H9 (cell line): Measurements from ENCODE around the gene VIPR2. TPM values are rescaled to one million over a fixed set of nuclear protein-coding genes. Genes with fewer than 3 reads are reported as not detected.

Source experiments
- DNase-seq: peaks from one replicate; pipeline ENCODE4 v3.0.0-alpha.2; 2017
- H2AFZ ChIP-seq: one replicate; pipeline ENCODE4 v1.6.1; 2013; ENCODE audit warnings: mild to moderate bottlenecking, low read length, control low read depth, moderate library complexity
- H2AK5ac ChIP-seq: 2 replicates; pipeline ENCODE4 v1.6.1; 2013; ENCODE audit warnings: low read length, control low read depth, mixed read lengths; ENCODE audit not compliant: insufficient read length
- H2BK120ac ChIP-seq: one replicate; pipeline ENCODE4 v1.6.1; 2013; ENCODE audit warnings: low read depth, mild to moderate bottlenecking, low read length, control low read depth, inconsistent platforms; ENCODE audit not compliant: poor library complexity, severe bottlenecking
- H2BK12ac ChIP-seq: 2 replicates; pipeline ENCODE4 v1.6.1; 2013; ENCODE audit warnings: low read length, control low read depth, mixed read lengths, low read depth; ENCODE audit not compliant: insufficient read length
- H2BK15ac ChIP-seq: 2 replicates; pipeline ENCODE4 v1.6.1; 2013; ENCODE audit warnings: low read depth, low read length, control low read depth
- H2BK20ac ChIP-seq: one replicate; pipeline ENCODE4 v1.6.1; 2013; ENCODE audit warnings: low read depth, mild to moderate bottlenecking, low read length, control low read depth, inconsistent platforms; ENCODE audit not compliant: poor library complexity, severe bottlenecking
- H2BK5ac ChIP-seq: 2 replicates; pipeline ENCODE4 v1.6.1; 2013; ENCODE audit warnings: low read length, control low read depth, mixed read lengths; ENCODE audit not compliant: insufficient read length
- H3K14ac ChIP-seq: 2 replicates; pipeline ENCODE4 v1.6.1; 2013; ENCODE audit warnings: low read length, control low read depth; ENCODE audit not compliant: insufficient read depth
- H3K18ac ChIP-seq: 2 replicates; pipeline ENCODE4 v1.6.1; 2013; ENCODE audit warnings: low read depth, mild to moderate bottlenecking, mixed read lengths, low read length, control low read depth; ENCODE audit not compliant: insufficient read length
- H3K23ac ChIP-seq: 2 replicates; pipeline ENCODE4 v1.6.1; 2013; ENCODE audit warnings: low read length, control low read depth, mixed read lengths, low read depth; ENCODE audit not compliant: insufficient read length
- H3K23me2 ChIP-seq: 2 replicates; pipeline ENCODE4 v1.6.1; 2013; ENCODE audit warnings: low read depth, mild to moderate bottlenecking, mixed read lengths, low read length, control low read depth; ENCODE audit not compliant: insufficient read length, poor library complexity, severe bottlenecking
- H3K27ac ChIP-seq: 2 replicates; pipeline ENCODE4 v1.5.1; 2013; ENCODE audit warnings: low read length, control low read depth, mixed read lengths, low read depth; ENCODE audit not compliant: insufficient read length
- H3K27me3 ChIP-seq: 2 replicates; pipeline ENCODE4 v1.6.1; 2013; ENCODE audit warnings: low read length, control low read depth, inconsistent platforms; ENCODE audit not compliant: insufficient read depth
- H3K4ac ChIP-seq: 2 replicates; pipeline ENCODE4 v1.6.1; 2013; ENCODE audit warnings: low read depth, mild to moderate bottlenecking, control low read depth, inconsistent platforms, low read length, moderate library complexity
- H3K4me1 ChIP-seq: 2 replicates; pipeline ENCODE4 v1.6.1; 2013; ENCODE audit warnings: low read length, control low read depth, inconsistent platforms; ENCODE audit not compliant: insufficient read depth
- H3K4me2 ChIP-seq: 2 replicates; pipeline ENCODE4 v1.6.1; 2013; ENCODE audit warnings: low read length, control low read depth, mixed read lengths; ENCODE audit not compliant: insufficient read length, insufficient read depth
- H3K56ac ChIP-seq: 2 replicates; pipeline ENCODE4 v1.6.1; 2013; ENCODE audit warnings: low read depth, mild to moderate bottlenecking, mixed read lengths, low read length, control low read depth; ENCODE audit not compliant: insufficient read length
- H3K79me1 ChIP-seq: 2 replicates; pipeline ENCODE4 v1.6.1; 2013; ENCODE audit warnings: low read depth, mild to moderate bottlenecking, moderate library complexity, low read length, control low read depth, inconsistent platforms; ENCODE audit not compliant: insufficient read depth, poor library complexity, severe bottlenecking
- H3K79me2 ChIP-seq: 2 replicates; pipeline ENCODE4 v1.6.1; 2013; ENCODE audit warnings: low read length, control low read depth, inconsistent platforms; ENCODE audit not compliant: insufficient read depth
- H3K9ac ChIP-seq: 2 replicates; pipeline ENCODE4 v1.6.1; 2013; ENCODE audit warnings: low read length, control low read depth, mixed read lengths; ENCODE audit not compliant: insufficient read length; ENCODE audit errors: extremely low read depth
- H3K9me3 ChIP-seq: one replicate; pipeline ENCODE4 v1.6.1; 2013; ENCODE audit warnings: low read depth, low read length, inconsistent platforms; ENCODE audit not compliant: control insufficient read depth
- H3T11ph ChIP-seq: one replicate; pipeline ENCODE4 v1.6.1; 2013; ENCODE audit warnings: mild to moderate bottlenecking, low read length, control low read depth, inconsistent platforms
- H4K20me1 ChIP-seq: one replicate; pipeline ENCODE4 v1.6.1; 2013; ENCODE audit not compliant: control insufficient read depth, insufficient read length, insufficient read depth
- H4K5ac ChIP-seq: 2 replicates; pipeline ENCODE4 v1.6.1; 2013; ENCODE audit warnings: low read depth, mild to moderate bottlenecking, mixed read lengths, low read length, control low read depth; ENCODE audit not compliant: insufficient read length
- H4K8ac ChIP-seq: replicated peaks from 2 replicates; pipeline ENCODE4 v1.6.1; 2013; ENCODE audit warnings: low read length, control low read depth, mixed read lengths, low read depth; ENCODE audit not compliant: insufficient read length
- H4K91ac ChIP-seq: 2 replicates; pipeline ENCODE4 v1.6.1; 2013; ENCODE audit warnings: low read depth, mild to moderate bottlenecking, moderate library complexity, mixed read lengths, low read length, control low read depth; ENCODE audit not compliant: insufficient read length
- H3K27ac Mint-ChIP-seq, 3 experiments: 2 replicates in 2 of 3; 3 replicates in 1 of 3; pipeline ENCODE4 v1.8.0; 2020 to 2021; ENCODE audit warnings: mixed read lengths in 3 of 3, mild to moderate bottlenecking in 1 of 3, moderate library complexity in 1 of 3
- H3K27me3 Mint-ChIP-seq: 2 replicates; pipeline ENCODE4 v1.8.0; 2021; ENCODE audit warnings: low read depth, mild to moderate bottlenecking, moderate library complexity, mixed read lengths
- H3K36me3 Mint-ChIP-seq, 3 experiments: 2 replicates in 2 of 3; 3 replicates in 1 of 3; pipeline ENCODE4 v1.8.0; 2020 to 2021; ENCODE audit warnings: low read depth in 3 of 3, mixed read lengths in 3 of 3; ENCODE audit not compliant: insufficient read depth in 1 of 3
- H3K4me1 Mint-ChIP-seq, 2 experiments: 2 replicates each; pipeline ENCODE4 v1.8.0; 2020; ENCODE audit warnings: mixed read lengths in 2 of 2
- H3K4me3 Mint-ChIP-seq, 2 experiments: 2 replicates in 1 of 2; 3 replicates in 1 of 2; pipeline ENCODE4 v1.8.0; 2020 to 2021; ENCODE audit warnings: mild to moderate bottlenecking in 2 of 2, mixed read lengths in 2 of 2, moderate library complexity in 1 of 2
- H3K9me3 Mint-ChIP-seq, 2 experiments: 2 replicates in 1 of 2; 3 replicates in 1 of 2; pipeline ENCODE4 v1.8.0; 2020; ENCODE audit warnings: mild to moderate bottlenecking in 2 of 2, mixed read lengths in 2 of 2, moderate library complexity in 1 of 2
- WGBS: extraction: QIAGEN DNeasy Blood & Tissue Kit; methylation state at CpG from one replicate; pipeline ENCODE4 v1.1.7; 2013; ENCODE audit warnings: missing lambda C conversion rate, low lambda C conversion rate, mixed read lengths; ENCODE audit not compliant: insufficient read length; ENCODE audit errors: extremely low coverage; 5-methylcytosine and 5-hydroxymethylcytosine counted together
- total RNA-seq: library from RNA; stranded (reverse); gene quantifications from 2 replicates; pipeline ENCODE4 v1.2.1, GENCODE V29; 2021
- TF ChIP-seq, protein P1 (sequence below): fragments of 200-600 bp; sonication (generic); conservative IDR thresholded peaks from 3 replicates; pipeline ENCODE4 v1.8.0; 2021; ENCODE audit warnings: antibody characterized with exemption, mild to moderate bottlenecking

The VIPR2 gene
- total RNA-seq, 1 experiment from 2014 or later = 1.6 TPM

- H3K14ac ChIP-seq = peak overlapping the region; percentile 25; the same call in 1 of the 2 replicates
- no peak overlapping the region for H4K8ac ChIP-seq
- no peak overlapping the region for H2BK12ac ChIP-seq
- no peak overlapping the region for H3K4me3 Mint-ChIP-seq
- H3K27ac Mint-ChIP-seq = no peak overlapping the region
- no peak overlapping the region for H3K27ac ChIP-seq
- H3K18ac ChIP-seq = no peak overlapping the region
- H3K9me3 Mint-ChIP-seq = peaks cover 0 to 7% of the 10 kb centered on the region in 2 experiments; a peak in 2 of 5 replicates
- no peak overlapping the region for H2BK20ac ChIP-seq
- no peaks in the 10 kb centered on the region for H3K27me3 ChIP-seq
- no peaks in the 10 kb centered on the region for H4K20me1 ChIP-seq
- H2AFZ ChIP-seq = no peak overlapping the region
- H3K56ac ChIP-seq = no peak overlapping the region
- H2BK15ac ChIP-seq = no peak overlapping the region
- no peaks in the 10 kb centered on the region; a peak in 1 of 7 replicates for H3K36me3 Mint-ChIP-seq
- H3T11ph ChIP-seq = no peak overlapping the region
- no peak overlapping the region for H3K4me2 ChIP-seq
- H3K27me3 Mint-ChIP-seq = peaks cover 3% of the 10 kb centered on the region
- H2BK5ac ChIP-seq = no peak overlapping the region
- no peak overlapping the region for H2BK120ac ChIP-seq
- no peak overlapping the region for H4K91ac ChIP-seq
- H3K4me1 ChIP-seq = no peaks in the 10 kb centered on the region
- WGBS = no CpG with 5 or more reads among the region's 3 CpGs
- peaks cover 5 to 18% of the 10 kb centered on the region in 2 experiments for H3K4me1 Mint-ChIP-seq
- no peak overlapping the region for H3K4ac ChIP-seq
- no peaks in the 10 kb centered on the region for H3K9me3 ChIP-seq
- no peaks in the 10 kb centered on the region for H3K79me2 ChIP-seq
- H3K79me1 ChIP-seq = no peaks in the 10 kb centered on the region
- no peaks in the 10 kb centered on the region for H3K23me2 ChIP-seq
- DNase-seq = peak; percentile 8
- H4K5ac ChIP-seq = no peak overlapping the region
- H3K9ac ChIP-seq = no peak overlapping the region
- TF ChIP-seq, protein P1, sequence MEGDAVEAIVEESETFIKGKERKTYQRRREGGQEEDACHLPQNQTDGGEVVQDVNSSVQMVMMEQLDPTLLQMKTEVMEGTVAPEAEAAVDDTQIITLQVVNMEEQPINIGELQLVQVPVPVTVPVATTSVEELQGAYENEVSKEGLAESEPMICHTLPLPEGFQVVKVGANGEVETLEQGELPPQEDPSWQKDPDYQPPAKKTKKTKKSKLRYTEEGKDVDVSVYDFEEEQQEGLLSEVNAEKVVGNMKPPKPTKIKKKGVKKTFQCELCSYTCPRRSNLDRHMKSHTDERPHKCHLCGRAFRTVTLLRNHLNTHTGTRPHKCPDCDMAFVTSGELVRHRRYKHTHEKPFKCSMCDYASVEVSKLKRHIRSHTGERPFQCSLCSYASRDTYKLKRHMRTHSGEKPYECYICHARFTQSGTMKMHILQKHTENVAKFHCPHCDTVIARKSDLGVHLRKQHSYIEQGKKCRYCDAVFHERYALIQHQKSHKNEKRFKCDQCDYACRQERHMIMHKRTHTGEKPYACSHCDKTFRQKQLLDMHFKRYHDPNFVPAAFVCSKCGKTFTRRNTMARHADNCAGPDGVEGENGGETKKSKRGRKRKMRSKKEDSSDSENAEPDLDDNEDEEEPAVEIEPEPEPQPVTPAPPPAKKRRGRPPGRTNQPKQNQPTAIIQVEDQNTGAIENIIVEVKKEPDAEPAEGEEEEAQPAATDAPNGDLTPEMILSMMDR = no peak
- H2AK5ac ChIP-seq = no peak overlapping the region
- H3K23ac ChIP-seq = no peak overlapping the region
These were observed 18.8 kb downstream of the VIPR2 start for GRCh38 chr7:159125955-159126270.
